Measurements from ENCODE around the gene TBL3. TPM values are rescaled to one million over a fixed set of nuclear protein-coding genes. Genes with fewer than 3 reads are reported as not detected.
A peak's percentile ranks its signal among the peaks of the same experiment; 100 is the strongest.

The TBL3 gene
- total RNA-seq, 3 donors from 2014 or later = 146 to 159 (median 156) TPM

DNA sequence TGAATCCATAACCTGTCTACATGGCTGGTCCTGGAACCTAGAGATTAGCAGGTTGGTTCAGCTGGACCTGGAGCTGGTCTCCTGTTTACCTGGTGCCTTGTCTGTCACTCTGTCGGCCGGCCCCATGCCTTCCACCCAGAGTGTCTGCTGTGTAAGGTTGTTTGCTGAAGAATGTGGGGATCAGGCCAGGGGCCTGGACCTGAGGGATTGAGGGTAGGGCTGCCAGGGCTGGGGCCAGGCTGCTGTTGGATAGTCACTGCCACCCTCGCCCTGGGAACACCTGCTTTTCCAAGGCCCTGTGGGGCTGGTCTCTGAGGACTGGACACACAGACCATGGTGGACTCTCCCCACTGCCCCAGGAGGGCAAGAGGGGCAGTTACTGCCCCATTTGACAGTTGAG is 56.3 kb downstream of the TBL3 start:
- Mint-ChIP-seq H3K36me3 (ENCODE audit: insufficient read depth) (no peaks in the 10 kb centered on the region), H3K9me3 (no peaks in the 10 kb centered on the region), H3K4me1 (ENCODE audit: low read depth) (peaks cover 10% of the 10 kb centered on the region), H3K4me3 (peak overlapping the region; percentile 71), H3K27me3 (ENCODE audit: low read depth) (peaks cover 2% of the 10 kb centered on the region)
- ATAC-seq = no peak
- no peak for DNase-seq

DNA sequence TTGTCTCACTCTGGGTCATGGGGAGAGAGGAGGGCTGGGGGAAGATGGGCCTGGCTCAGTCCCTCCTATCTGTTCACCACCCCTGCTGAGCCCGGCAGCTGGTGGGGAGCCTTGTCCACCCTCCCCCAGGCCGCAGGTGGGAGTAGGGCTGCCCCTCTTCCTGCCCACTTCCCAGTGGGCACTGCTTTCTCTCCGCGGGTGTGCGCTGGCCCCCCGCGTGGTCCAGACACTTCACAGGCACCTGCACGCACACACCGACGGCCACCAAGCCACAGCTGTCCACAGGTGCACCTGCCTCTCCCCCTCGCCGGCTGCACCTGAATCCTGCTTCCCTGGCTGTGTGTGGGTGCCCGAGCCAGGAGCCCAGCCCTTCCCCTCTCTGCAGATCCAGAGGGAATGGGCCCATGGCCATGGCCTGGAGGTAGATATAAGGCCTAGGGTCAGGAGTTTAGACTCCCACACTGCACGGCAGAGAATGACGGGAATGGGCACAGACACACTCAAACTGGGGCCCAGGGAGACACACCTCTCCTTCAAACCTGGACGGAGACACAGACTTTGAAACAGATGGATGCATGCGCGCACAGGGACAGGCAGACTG is 56.9 kb downstream of the TBL3 start:
- Mint-ChIP-seq H3K36me3 (ENCODE audit: insufficient read depth) (no peaks in the 10 kb centered on the region), H3K4me3 (no peak overlapping the region)

DNA sequence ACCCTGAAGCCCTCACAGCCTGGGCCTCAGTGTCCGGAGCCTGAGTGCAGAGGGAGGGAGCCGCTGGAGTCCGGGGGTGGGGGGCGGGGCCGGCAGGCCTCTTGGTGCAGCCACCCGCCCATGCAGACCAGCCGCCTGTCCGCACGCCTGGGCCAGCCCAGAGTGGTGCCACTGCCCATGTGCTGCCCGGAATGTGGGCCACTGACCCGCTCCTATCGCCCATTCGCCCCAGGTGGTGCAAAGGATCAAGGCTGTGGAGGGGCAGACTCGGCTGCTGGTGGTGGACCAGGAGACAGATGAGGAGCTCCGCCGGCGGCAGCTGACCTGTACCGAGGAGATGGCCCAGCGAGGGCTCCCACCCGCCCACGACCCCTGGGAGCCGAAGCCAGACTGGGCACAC is 57.5 kb downstream of the TBL3 start:
- no peak for ATAC-seq

More for the DNA sequence above, 56.9 kb downstream of the TBL3 start:
- Mint-ChIP-seq H3K4me1 (ENCODE audit: low read depth) (peaks cover 9% of the 10 kb centered on the region), H3K27me3 (ENCODE audit: low read depth) (peaks cover 2% of the 10 kb centered on the region), H3K9me3 (no peaks in the 10 kb centered on the region)
- ATAC-seq = no peak
- DNase-seq = no peak

DNA sequence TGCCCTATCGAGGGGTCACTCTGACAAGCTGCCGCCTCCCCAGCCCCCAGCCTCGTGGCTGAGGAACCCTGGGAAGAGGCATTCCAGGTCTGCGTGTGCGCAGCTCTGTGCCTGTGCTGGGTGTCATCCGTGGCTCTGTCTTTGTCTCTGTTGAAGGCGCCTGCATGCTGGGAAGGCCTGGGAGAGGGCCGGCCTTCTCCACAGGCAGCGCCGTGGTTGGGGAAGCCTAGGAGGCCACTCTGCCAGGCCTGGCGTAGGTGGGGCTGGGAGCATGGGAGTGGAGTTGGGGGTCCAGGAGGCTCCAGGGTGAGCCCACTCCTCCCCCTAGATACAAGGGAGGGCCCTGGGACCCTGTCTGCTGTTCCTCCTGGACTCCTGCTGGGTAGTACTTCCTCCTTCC is 58.2 kb downstream of the TBL3 start:
- Mint-ChIP-seq H3K4me3 (no peak overlapping the region), H3K36me3 (ENCODE audit: insufficient read depth) (no peaks in the 10 kb centered on the region), H3K4me1 (ENCODE audit: low read depth) (peaks cover 5% of the 10 kb centered on the region), H3K27me3 (ENCODE audit: low read depth) (peaks cover 2% of the 10 kb centered on the region), H3K9me3 (no peaks in the 10 kb centered on the region)
- DNase-seq = no peak
- ATAC-seq = no peak

More for the DNA sequence above, 57.5 kb downstream of the TBL3 start:
- H3K4me1 Mint-ChIP-seq (ENCODE audit: low read depth) = peaks cover 5% of the 10 kb centered on the region
- no peaks in the 10 kb centered on the region for H3K36me3 Mint-ChIP-seq (ENCODE audit: insufficient read depth)
- H3K27me3 Mint-ChIP-seq (ENCODE audit: low read depth) = peaks cover 2% of the 10 kb centered on the region
- H3K4me3 Mint-ChIP-seq = no peak overlapping the region
- DNase-seq = no peak
- no peaks in the 10 kb centered on the region for H3K9me3 Mint-ChIP-seq

DNA sequence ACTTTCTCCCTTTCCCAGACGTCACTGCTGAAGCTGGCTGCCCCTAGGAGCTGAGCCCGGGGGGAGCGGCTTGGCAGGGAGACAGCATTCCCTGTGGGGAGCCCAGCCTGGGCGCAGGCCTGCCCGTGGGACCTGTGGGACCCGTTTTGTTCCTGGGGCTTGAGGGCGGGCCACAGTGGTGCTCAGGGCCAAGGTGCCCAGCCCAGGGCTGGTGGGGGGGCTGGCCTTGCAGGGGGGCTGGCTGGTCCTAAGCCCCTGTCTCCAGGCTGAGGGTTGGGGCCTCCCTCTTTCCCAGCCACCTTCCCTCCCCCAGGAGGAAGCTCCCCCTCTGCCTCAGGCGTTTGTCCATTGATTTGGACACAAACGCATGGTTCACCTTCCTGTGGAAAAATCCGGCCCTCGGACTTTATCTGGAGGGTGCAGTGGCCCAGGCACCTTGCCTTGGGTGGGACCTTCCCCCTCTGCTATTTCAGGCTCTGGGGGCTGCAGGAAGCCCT is 59.3 kb downstream of the TBL3 start:
- peaks cover 2% of the 10 kb centered on the region for H3K27me3 Mint-ChIP-seq (ENCODE audit: low read depth)
- H3K4me3 Mint-ChIP-seq = no peak overlapping the region
- no peaks in the 10 kb centered on the region for H3K9me3 Mint-ChIP-seq
- ATAC-seq (no peak), DNase-seq (no peak)
- peaks cover 5% of the 10 kb centered on the region for H3K4me1 Mint-ChIP-seq (ENCODE audit: low read depth)
- H3K36me3 Mint-ChIP-seq (ENCODE audit: insufficient read depth) = no peaks in the 10 kb centered on the region

Other genes with a start within 250 kb of the TBL3 start
- 10 to 100 TPM; 37.2 to 37.6 (median 37.4) TPM for gene NME3, start 200.5 kb upstream of the TBL3 start, total RNA-seq
- 10 to 100 TPM; 30.4 to 39.1 (median 35.7) TPM for gene EME2, start 199.2 kb upstream of the TBL3 start, total RNA-seq
- 100 to 1,000 TPM; 223 to 288 (median 265) TPM for gene MRPS34, start 198.9 kb upstream of the TBL3 start, total RNA-seq
- gene SPSB3, start 189.5 kb upstream of the TBL3 start, total RNA-seq = 10 to 100 TPM; 15.5 to 20.8 (median 16.8) TPM
- gene NUBP2, start 189.1 kb upstream of the TBL3 start, total RNA-seq = 100 to 1,000 TPM in 1 of 3 donors, 10 to 100 TPM in 2; 85.7 to 101 (median 94.7) TPM
- gene IGFALS, start 178.3 kb upstream of the TBL3 start, total RNA-seq = under 1 TPM in 1 of 3 donors, not detected in 2; 0.18 TPM
- 10 to 100 TPM; 34.4 to 45.9 (median 35.3) TPM for gene HAGH, start 145.2 kb upstream of the TBL3 start, total RNA-seq
- gene FAHD1, start 144.8 kb upstream of the TBL3 start, total RNA-seq = 10 to 100 TPM; 22.8 to 27.9 (median 24.0) TPM
- gene MEIOB, start 99.9 kb upstream of the TBL3 start, total RNA-seq = under 1 TPM; 0.24 to 0.34 (median 0.28) TPM
- not detected for gene HS3ST6, start 53.6 kb upstream of the TBL3 start, total RNA-seq
- gene MSRB1, start 28.9 kb upstream of the TBL3 start, total RNA-seq = 10 to 100 TPM; 16.8 to 19.4 (median 17.6) TPM
- not detected for gene RPL3L, start 17.4 kb upstream of the TBL3 start, total RNA-seq
- 100 to 1,000 TPM; 115 to 143 (median 117) TPM for gene NDUFB10, start 12.5 kb upstream of the TBL3 start, total RNA-seq
- gene RPS2, start 7.2 kb upstream of the TBL3 start, total RNA-seq = 1,000 to 10,000 TPM; 5,588 to 5,699 (median 5,621) TPM
- under 1 TPM in 2 of 3 donors, not detected in 1; 0.40 to 0.42 TPM for gene RNF151, start 5.2 kb upstream of the TBL3 start, total RNA-seq
- gene NOXO1, start 9.4 kb downstream of the TBL3 start, total RNA-seq = under 1 TPM in 1 of 3 donors, not detected in 2; 0.35 TPM
- 10 to 100 TPM; 34.9 to 50.0 (median 47.2) TPM for gene GFER, start 12.1 kb downstream of the TBL3 start, total RNA-seq
- gene SYNGR3, start 17.9 kb downstream of the TBL3 start, total RNA-seq = 1 to 10 TPM; 2.7 to 4.3 (median 3.5) TPM
- 100 to 1,000 TPM; 118 to 127 (median 126) TPM for gene ZNF598, start 37.8 kb downstream of the TBL3 start, total RNA-seq
- 10 to 100 TPM in 2 of 3 donors, 1 to 10 TPM in 1; 9.2 to 19.0 (median 13.1) TPM for gene NPW, start 47.7 kb downstream of the TBL3 start, total RNA-seq
- 1 to 10 TPM; 2.0 to 4.4 (median 2.0) TPM for gene NHERF2, start 54.8 kb downstream of the TBL3 start, total RNA-seq
- 10 to 100 TPM; 30.5 to 43.5 (median 34.8) TPM for gene NTHL1, start 75.8 kb downstream of the TBL3 start, total RNA-seq
- gene TSC2, start 75.9 kb downstream of the TBL3 start, total RNA-seq = 10 to 100 TPM; 87.6 to 98.0 (median 94.5) TPM
- gene PKD1, start 163.8 kb downstream of the TBL3 start, total RNA-seq = 100 to 1,000 TPM; 100 to 118 (median 104) TPM
- not detected for gene RAB26, start 176.6 kb downstream of the TBL3 start, total RNA-seq
- 100 to 1,000 TPM in 2 of 3 donors, 10 to 100 TPM in 1; 95.6 to 110 (median 102) TPM for gene TRAF7, start 183.7 kb downstream of the TBL3 start, total RNA-seq
- 1 to 10 TPM in 1 of 3 donors, under 1 TPM in 2; 0.14 to 1.5 (median 0.34) TPM for gene CASKIN1, start 224.6 kb downstream of the TBL3 start, total RNA-seq
- 10 to 100 TPM; 73.6 to 88.0 (median 84.8) TPM for gene MLST8, start 233.4 kb downstream of the TBL3 start, total RNA-seq
- 1 to 10 TPM; 6.4 to 8.2 (median 6.8) TPM for gene BRICD5, start 238.8 kb downstream of the TBL3 start, total RNA-seq
- gene PGP, start 242.8 kb downstream of the TBL3 start, total RNA-seq = 10 to 100 TPM; 25.8 to 27.9 (median 27.2) TPM

All from activated T-cell treated with anti-CD3 and anti-CD28 coated beads, Interleukin-2, amount 50 U/mL, for 4 hours (primary cell).